IMR-90 (cell line): ENCODE data around the gene DTD1.

Experiments used
- BHLHE40 ChIP-seq: fragments of 150-350 bp; IDR thresholded peaks from 2 replicates; pipeline ENCODE4 v1.6.1; 2016; ENCODE audit warnings: mild to moderate bottlenecking, low read depth, low read length
- CEBPB ChIP-seq: IDR thresholded peaks from 2 replicates; pipeline ENCODE4 v1.6.1; 2012; ENCODE audit warnings: low read depth, low read length, improper control_type of control experiment
- CTCF ChIP-seq: conservative IDR thresholded peaks from 2 replicates; pipeline ENCODE4 v1.5.1; 2012; ENCODE audit warnings: mild to moderate bottlenecking, low read depth, low read length, improper control_type of control experiment
- ELK1 ChIP-seq: fragments of 150-350 bp; IDR thresholded peaks from 2 replicates; pipeline ENCODE4 v1.6.1; 2016; ENCODE audit warnings: low read depth, mild to moderate bottlenecking, low read length, moderate library complexity, borderline replicate concordance
- FOS ChIP-seq: fragments of 150-350 bp; IDR thresholded peaks from 2 replicates; pipeline ENCODE4 v1.6.1; 2016; ENCODE audit warnings: low read depth, low read length
- MAFK ChIP-seq: IDR thresholded peaks from 2 replicates; pipeline ENCODE4 v1.6.1; 2012; ENCODE audit warnings: low read depth, low read length, improper control_type of control experiment
- MAZ ChIP-seq: IDR thresholded peaks from 2 replicates; pipeline ENCODE4 v1.6.1; 2012; ENCODE audit warnings: low read depth, mild to moderate bottlenecking, low read length, improper control_type of control experiment, moderate library complexity, borderline replicate concordance
- POLR2A ChIP-seq: IDR thresholded peaks from 2 replicates; pipeline ENCODE4 v1.6.1; 2012; ENCODE audit warnings: mild to moderate bottlenecking, low read depth, low read length
- RAD21 ChIP-seq: IDR thresholded peaks from 2 replicates; pipeline ENCODE4 v1.6.1; 2012; ENCODE audit warnings: low read length, improper control_type of control experiment
- RCOR1 ChIP-seq: IDR thresholded peaks from 2 replicates; pipeline ENCODE4 v1.6.1; 2012; ENCODE audit warnings: mild to moderate bottlenecking, low read length, improper control_type of control experiment; ENCODE audit not compliant: insufficient replicate concordance
- RFX5 ChIP-seq: IDR thresholded peaks from 2 replicates; pipeline ENCODE4 v1.8.0; 2012; ENCODE audit warnings: low read depth, mild to moderate bottlenecking, low read length, moderate library complexity
- SMC3 ChIP-seq: fragments of 150-350 bp; IDR thresholded peaks from 2 replicates; pipeline ENCODE4 v1.6.1; 2016; ENCODE audit warnings: low read depth, mild to moderate bottlenecking, antibody characterized with exemption, low read length, moderate library complexity

- TF ChIP-seq CTCF (no peak), RCOR1 (no peak), SMC3 (no peak), BHLHE40 (no peak), MAFK (peak; percentile 27; the same call in 1 of the 2 replicates), RFX5 (no peak), CEBPB (no peak), FOS (no peak), RAD21 (no peak), POLR2A (no peak), MAZ (no peak), ELK1 (no peak)
These were observed 35.5 kb downstream of the DTD1 start for GRCh38 chr20:18623156-18623910.
